ENCODE measurements around the gene BEST3. TPM values are rescaled to one million over a fixed set of nuclear protein-coding genes. Genes with fewer than 3 reads are reported as not detected.

BEST3 gene
- polyA plus RNA-seq, 1 donor from 2014 or later: 0.88 TPM

GRCh38 chr12:69648476-69648875 is 50.6 kb downstream of the BEST3 start:
- Histone ChIP-seq H3F3A (ENCODE audit: insufficient read depth, low read length, poor library complexity, severe bottlenecking) (no peaks in the 10 kb centered on the region), H2AFZ (ENCODE audit: low read depth, low read length) (no peak overlapping the region), H3K4me2 (ENCODE audit: low read length) (no peak overlapping the region), H3K9me3 (ENCODE audit: low read length) (no peaks in the 10 kb centered on the region), H3K36me3 (ENCODE audit: insufficient read depth, low read length) (no peaks in the 10 kb centered on the region), H3K9me2 (ENCODE audit: insufficient read depth, low read length) (no peaks in the 10 kb centered on the region), H3K4me3 (ENCODE audit: low read length) (no peak overlapping the region), H3K27ac (ENCODE audit: low read length) (no peak overlapping the region), H4K20me1 (ENCODE audit: insufficient read depth) (no peaks in the 10 kb centered on the region), H3K27me3 (ENCODE audit: insufficient read depth, low read depth, low read length) (no peaks in the 10 kb centered on the region), H3K79me2 (replicated peaks; ENCODE audit: insufficient read depth, low read length) (no peaks in the 10 kb centered on the region), H3K9ac (ENCODE audit: low read length) (no peak overlapping the region)
- TF ChIP-seq POLR2AphosphoS5 (IDR thresholded peaks at IDR 0.05) (no peak), MXI1 (conservative IDR thresholded peaks at IDR 0.05; ENCODE audit: poor library complexity, severe bottlenecking) (no peak), RAD21 (conservative IDR thresholded peaks at IDR 0.05) (no peak)

GRCh38 chr12:69647178-69647577 is 51.9 kb downstream of the BEST3 start:
- Histone ChIP-seq H3K36me3 (ENCODE audit: insufficient read depth, low read length) (no peaks in the 10 kb centered on the region), H3K27me3 (ENCODE audit: insufficient read depth, low read depth, low read length) (no peaks in the 10 kb centered on the region), H3K4me3 (ENCODE audit: low read length) (no peak overlapping the region), H3K79me2 (replicated peaks; ENCODE audit: insufficient read depth, low read length) (no peaks in the 10 kb centered on the region), H3K9me2 (ENCODE audit: insufficient read depth, low read length) (no peaks in the 10 kb centered on the region), H3K27ac (ENCODE audit: low read length) (no peak overlapping the region), H4K20me1 (ENCODE audit: insufficient read depth) (no peaks in the 10 kb centered on the region), H3K9me3 (ENCODE audit: low read length) (no peaks in the 10 kb centered on the region), H3K9ac (ENCODE audit: low read length) (no peak overlapping the region), H3F3A (ENCODE audit: insufficient read depth, low read length, poor library complexity, severe bottlenecking) (no peaks in the 10 kb centered on the region), H2AFZ (ENCODE audit: low read depth, low read length) (no peak overlapping the region), H3K4me2 (ENCODE audit: low read length) (no peak overlapping the region)
- TF ChIP-seq TAF1 (IDR thresholded peaks at IDR 0.05; ENCODE audit: low read depth) (no peak), EP300 (conservative IDR thresholded peaks at IDR 0.05; ENCODE audit: poor library complexity, severe bottlenecking) (no peak), POLR2AphosphoS5 (IDR thresholded peaks at IDR 0.05) (no peak), SMC3 (conservative IDR thresholded peaks at IDR 0.05; ENCODE audit: poor library complexity) (no peak), REST (IDR thresholded peaks at IDR 0.05; ENCODE audit: borderline replicate concordance) (no peak), MXI1 (conservative IDR thresholded peaks at IDR 0.05; ENCODE audit: poor library complexity, severe bottlenecking) (no peak), CTCF (IDR thresholded peaks at IDR 0.05; ENCODE audit: poor library complexity, severe bottlenecking) (no peak), EZH2 (IDR thresholded peaks at IDR 0.05; ENCODE audit: borderline replicate concordance, insufficient read depth, low read length, poor library complexity, severe bottlenecking) (no peak), RAD21 (conservative IDR thresholded peaks at IDR 0.05) (no peak)

- no peaks in the 10 kb centered on the region for H4K20me1 ChIP-seq (ENCODE audit: insufficient read depth)
- no peaks in the 10 kb centered on the region for H3K79me2 ChIP-seq (replicated peaks; ENCODE audit: insufficient read depth, low read length)
- no peaks in the 10 kb centered on the region for H3K27me3 ChIP-seq (ENCODE audit: insufficient read depth, low read depth, low read length)
- no peaks in the 10 kb centered on the region for H3F3A ChIP-seq (ENCODE audit: insufficient read depth, low read length, poor library complexity, severe bottlenecking)
- H3K4me3 ChIP-seq (ENCODE audit: low read length): no peak overlapping the region
- H2AFZ ChIP-seq (ENCODE audit: low read depth, low read length): no peak overlapping the region
- H3K9ac ChIP-seq (ENCODE audit: low read length): no peak overlapping the region
- H3K9me2 ChIP-seq (ENCODE audit: insufficient read depth, low read length): no peaks in the 10 kb centered on the region
- no peaks in the 10 kb centered on the region for H3K9me3 ChIP-seq (ENCODE audit: low read length)
- no peak overlapping the region for H3K27ac ChIP-seq (ENCODE audit: low read length)
- no peak for TF ChIP-seq MXI1 (conservative IDR thresholded peaks at IDR 0.05; ENCODE audit: poor library complexity, severe bottlenecking)
- no peak for TF ChIP-seq SMC3 (conservative IDR thresholded peaks at IDR 0.05; ENCODE audit: poor library complexity)
- TF ChIP-seq REST (IDR thresholded peaks at IDR 0.05; ENCODE audit: borderline replicate concordance): no peak
- no peaks in the 10 kb centered on the region for H3K36me3 ChIP-seq (ENCODE audit: insufficient read depth, low read length)
- no peak overlapping the region for H3K4me2 ChIP-seq (ENCODE audit: low read length)
Observed at GRCh38 chr12:69645031-69645430, 54.1 kb downstream of the BEST3 start.

Measured in neural cell (in vitro differentiated cells).